ENCODE results near the gene PFKL. TPM values are rescaled to one million over a fixed set of nuclear protein-coding genes. Genes with fewer than 3 reads are reported as not detected.

The PFKL gene
- total and polyA plus RNA-seq, 8 donors: 40.0 to 120 (median 55.2) TPM

DNA sequence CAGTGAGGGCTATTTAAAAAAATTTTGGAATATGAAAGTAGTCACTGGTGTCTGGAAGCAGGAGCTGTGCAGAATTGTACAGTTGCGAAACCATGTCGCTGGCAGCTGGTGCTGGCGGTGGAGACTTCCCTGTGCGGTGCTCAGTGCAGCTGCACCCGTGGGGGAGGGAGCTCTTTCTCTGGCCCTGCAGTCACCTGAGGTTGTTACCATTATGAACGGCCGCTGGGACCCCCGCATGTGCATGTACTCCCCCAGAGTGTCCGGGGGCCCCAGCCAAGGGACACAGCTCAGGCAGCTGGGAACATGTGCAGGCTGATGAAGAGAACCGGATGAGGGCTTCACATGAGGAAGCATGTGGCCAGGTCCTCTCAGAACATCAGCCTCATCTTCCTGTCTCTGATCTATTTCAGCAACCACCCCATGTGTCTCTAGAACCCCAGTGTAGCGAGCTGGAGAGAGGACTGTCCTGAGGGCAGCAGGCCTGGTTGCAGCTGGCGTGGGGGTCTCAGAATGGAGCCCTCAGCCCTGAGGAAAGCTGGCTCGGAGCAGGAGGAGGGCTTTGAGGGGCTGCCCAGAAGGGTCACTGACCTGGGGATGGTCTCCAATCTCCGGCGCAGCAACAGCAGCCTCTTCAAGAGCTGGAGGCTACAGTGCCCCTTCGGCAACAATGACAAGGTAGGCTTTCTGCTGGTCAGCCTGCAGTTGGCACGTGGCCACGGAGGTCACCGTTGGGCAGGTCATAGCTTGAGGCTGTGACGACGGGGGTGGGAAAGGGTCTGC lies 53.5 kb downstream of the PFKL start, which contains the start of gene TRPM2:
TSS of gene TRPM2 (plus strand) at position 431 of the 780 bp plus-strand sequence. CDS start at position 511, 80 bp downstream.
- Histone ChIP-seq H3K36me3 (no peaks in the 10 kb centered on the region), H3K4me3 (peak within 1 kb of the TSS in 1 of 4 donors; percentile 28), H3K27me3 (peaks cover 0 to 5% (median 0%) of the 10 kb centered on the region in 4 donors), H3K4me1 (no peaks in the 10 kb centered on the region), H3K27ac (peak within 1 kb of the TSS in 2 of 4 donors; percentile 28 to 58), H3K9me3 (no peaks in the 10 kb centered on the region)
- intact Hi-C loops (cut with DNase I): no loop called here
- DNase-seq (peak in 1 of 6 donors; percentile 62), ATAC-seq (peak in 3 of 4 donors; percentile 45 to 71 (median 67)), FAIRE-seq (no peak)
- TF ChIP-seq, protein P1, sequence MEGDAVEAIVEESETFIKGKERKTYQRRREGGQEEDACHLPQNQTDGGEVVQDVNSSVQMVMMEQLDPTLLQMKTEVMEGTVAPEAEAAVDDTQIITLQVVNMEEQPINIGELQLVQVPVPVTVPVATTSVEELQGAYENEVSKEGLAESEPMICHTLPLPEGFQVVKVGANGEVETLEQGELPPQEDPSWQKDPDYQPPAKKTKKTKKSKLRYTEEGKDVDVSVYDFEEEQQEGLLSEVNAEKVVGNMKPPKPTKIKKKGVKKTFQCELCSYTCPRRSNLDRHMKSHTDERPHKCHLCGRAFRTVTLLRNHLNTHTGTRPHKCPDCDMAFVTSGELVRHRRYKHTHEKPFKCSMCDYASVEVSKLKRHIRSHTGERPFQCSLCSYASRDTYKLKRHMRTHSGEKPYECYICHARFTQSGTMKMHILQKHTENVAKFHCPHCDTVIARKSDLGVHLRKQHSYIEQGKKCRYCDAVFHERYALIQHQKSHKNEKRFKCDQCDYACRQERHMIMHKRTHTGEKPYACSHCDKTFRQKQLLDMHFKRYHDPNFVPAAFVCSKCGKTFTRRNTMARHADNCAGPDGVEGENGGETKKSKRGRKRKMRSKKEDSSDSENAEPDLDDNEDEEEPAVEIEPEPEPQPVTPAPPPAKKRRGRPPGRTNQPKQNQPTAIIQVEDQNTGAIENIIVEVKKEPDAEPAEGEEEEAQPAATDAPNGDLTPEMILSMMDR (IDR thresholded peaks at IDR 0.05): no peak
- WGBS, 2 donors: 43 to 48% methylated on average over 21 of the region's 21 CpGs

DNA sequence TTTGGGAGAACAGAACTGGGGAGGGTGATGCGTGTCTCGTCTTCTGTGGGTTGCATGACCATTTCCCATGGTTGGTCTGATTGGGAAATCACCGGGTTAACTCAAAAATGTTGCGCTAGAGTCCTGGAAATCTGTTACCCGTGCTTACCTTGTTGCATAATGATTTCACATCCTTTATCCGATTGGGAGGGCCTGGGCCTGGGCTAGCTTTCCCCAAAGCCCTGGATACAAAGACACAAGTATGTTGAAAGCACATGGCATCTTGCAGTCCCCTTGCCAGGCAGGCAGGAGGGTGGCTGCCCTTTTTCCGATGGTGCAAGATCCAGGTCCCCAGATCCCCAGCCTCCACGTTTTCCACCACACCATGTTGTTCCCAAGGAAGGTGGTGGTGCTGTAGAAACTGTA lies 54.1 kb downstream of the PFKL start:
- no peak for DNase-seq
- WGBS, 2 donors: 55 to 64% methylated on average over 8 of the region's 8 CpGs
- no peaks in the 10 kb centered on the region for H3K4me1 ChIP-seq
- peak overlapping the region in 2 of 4 donors; percentile 28 to 58 for H3K27ac ChIP-seq
- peak in 3 of 4 donors; percentile 6 to 35 (median 17) for ATAC-seq
- H3K9me3 ChIP-seq: no peaks in the 10 kb centered on the region
- peak overlapping the region in 1 of 4 donors; percentile 28 for H3K4me3 ChIP-seq
- H3K27me3 ChIP-seq: peaks cover 0 to 5% (median 0%) of the 10 kb centered on the region in 4 donors
- TF ChIP-seq, protein P1 (IDR thresholded peaks at IDR 0.05): no peak
- intact Hi-C loops (cut with DNase I): no loop called here
- no peaks in the 10 kb centered on the region for H3K36me3 ChIP-seq
- FAIRE-seq: no peak

- Histone ChIP-seq H3K27ac (no peak overlapping the region), H3K36me3 (no peaks in the 10 kb centered on the region), H3K4me1 (no peaks in the 10 kb centered on the region), H3K9me3 (no peaks in the 10 kb centered on the region), H3K4me3 (no peak overlapping the region), H3K27me3 (peaks cover 0 to 5% (median 0%) of the 10 kb centered on the region in 4 donors)
- ATAC-seq (no peak), DNase-seq (no peak), FAIRE-seq (no peak)
- TF ChIP-seq, protein P1 (IDR thresholded peaks at IDR 0.05): no peak
- 59 to 70% methylated on average over 24 of the region's 24 CpGs for WGBS, 2 donors
- intact Hi-C loops (cut with DNase I): no loop called here
Observed at GRCh38 chr21:44354775-44355771, 55.2 kb downstream of the PFKL start.

DNA sequence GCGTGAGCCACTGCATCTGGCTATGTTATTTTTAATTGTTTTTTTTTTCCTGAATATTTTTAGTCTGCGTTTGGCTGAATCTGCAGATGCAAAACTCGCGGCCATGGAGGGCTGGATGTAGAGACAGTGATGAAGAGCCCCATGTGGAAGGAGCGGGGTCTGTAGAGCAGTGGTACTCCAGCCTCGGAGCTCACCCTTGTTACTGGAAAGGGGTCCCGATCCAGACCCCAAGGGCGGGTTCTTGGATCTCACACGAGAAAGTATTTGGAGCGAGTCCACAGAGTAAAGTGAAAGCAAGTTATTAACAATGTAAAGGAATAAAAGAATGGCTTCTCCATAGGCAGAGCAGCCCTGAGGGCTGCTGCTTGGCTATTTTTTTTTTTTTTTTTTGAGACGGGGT lies 56.3 kb downstream of the PFKL start:
- intact Hi-C loops (cut with DNase I): no loop called here
- FAIRE-seq: no peak
- H3K9me3 ChIP-seq: no peaks in the 10 kb centered on the region
- H3K4me3 ChIP-seq: no peak overlapping the region
- H3K27ac ChIP-seq: no peak overlapping the region
- H3K36me3 ChIP-seq: no peaks in the 10 kb centered on the region
- TF ChIP-seq, protein P1 (IDR thresholded peaks at IDR 0.05): no peak
- WGBS, 2 donors: 72 to 79% methylated on average over 11 of the region's 11 CpGs
- no peak for ATAC-seq
- H3K27me3 ChIP-seq: peaks cover 0 to 1% (median 0%) of the 10 kb centered on the region in 4 donors
- no peak for DNase-seq
- no peaks in the 10 kb centered on the region for H3K4me1 ChIP-seq
